GM10248 (cell line): ENCODE results near the gene GRK2.

ENCODE experiments used
- CTCF ChIA-PET: fragments of 300-600 bp; sonication (Branson Sonifier 250); formaldehyde crosslinking; extraction: SDS; loops from one replicate; lab custom pipeline; 2021; ENCODE audit warnings: antibody characterized with exemption; lab: Yijun Ruan, JAX
- POLR2A ChIA-PET: fragments of 350-650 bp; sonication (Branson Sonifier 250); formaldehyde crosslinking; extraction: SDS; loops from one replicate; lab custom pipeline; 2020; ENCODE audit warnings: antibody characterized with exemption; lab: Yijun Ruan, JAX
- DNase-seq: peaks from one replicate; pipeline ENCODE4 v3.0.0; 2012; ENCODE audit errors: extremely low spot score
- CTCF ChIP-seq: IDR thresholded peaks from 2 replicates; pipeline ENCODE4 v1.5.1; 2012; ENCODE audit warnings: mild to moderate bottlenecking, low read depth; ENCODE audit errors: extremely low read depth, missing control alignments, control extremely low read depth

GRK2 gene

GRCh38 chr11:67274768-67275605 lies 8.7 kb downstream of the GRK2 start:
- no peak for DNase-seq
- POLR2A ChIA-PET: no interaction called here
- TF ChIP-seq CTCF: no peak
- CTCF ChIA-PET: interaction anchor here (1.0 to 1.6 kb wide), 3 partner anchors 8 to 42 kb away, joined by 4 read pairs; partner anchors contain the start of gene GRK2

GRCh38 chr11:67275606-67276409 lies 9.5 kb downstream of the GRK2 start:
- no peak for TF ChIP-seq CTCF
- DNase-seq: no peak
- ChIA-PET CTCF (interaction anchor here (1.1 to 2.4 kb wide), 5 partner anchors 8 to 75 kb away, joined by 4 to 12 read pairs (median 8); partner anchors contain the start of gene GRK2), POLR2A (no interaction called here)

GRCh38 chr11:67276781-67277230 lies 10.5 kb downstream of the GRK2 start:
- ChIA-PET CTCF (interaction anchor here (1.0 to 2.4 kb wide), 12 partner anchors 9 to 106 kb away, joined by 3 to 14 read pairs (median 6); no protein-coding TSS in a partner anchor), POLR2A (interaction anchor here (1.0 to 1.7 kb wide), 6 partner anchors 9 to 76 kb away, joined by 3 to 12 read pairs (median 4); partner anchors contain the start of genes ANKRD13D and POLD4)
- DNase-seq: peak; percentile 43
- TF ChIP-seq CTCF: peak; percentile 56

- no peak for TF ChIP-seq CTCF
- ChIA-PET POLR2A (interaction anchor here (0.5 to 1.7 kb wide), 7 partner anchors 9 to 76 kb away, joined by 3 to 12 read pairs (median 4); partner anchors contain the start of genes ANKRD13D and POLD4), CTCF (interaction anchor here (1.0 to 2.4 kb wide), 13 partner anchors 9 to 105 kb away, joined by 3 to 14 read pairs (median 5); no protein-coding TSS in a partner anchor)
- peak; percentile 93 for DNase-seq
Measured at GRCh38 chr11:67277231-67277961, 11.1 kb downstream of the GRK2 start.

- ChIA-PET POLR2A (interaction anchor here (0.5 to 1.7 kb wide), 5 partner anchors 11 to 75 kb away, joined by 3 to 12 read pairs (median 4); partner anchors contain the start of genes ANKRD13D and POLD4), CTCF (interaction anchor here (1.1 to 2.4 kb wide), 12 partner anchors 9 to 104 kb away, joined by 3 to 14 read pairs (median 6); partner anchors contain the start of gene ANKRD13D)
- DNase-seq: no peak
- no peak for TF ChIP-seq CTCF
Measured at GRCh38 chr11:67278135-67278938, 12.1 kb downstream of the GRK2 start.
